Measurements from ENCODE around the gene TRAF3IP3.

DNA sequence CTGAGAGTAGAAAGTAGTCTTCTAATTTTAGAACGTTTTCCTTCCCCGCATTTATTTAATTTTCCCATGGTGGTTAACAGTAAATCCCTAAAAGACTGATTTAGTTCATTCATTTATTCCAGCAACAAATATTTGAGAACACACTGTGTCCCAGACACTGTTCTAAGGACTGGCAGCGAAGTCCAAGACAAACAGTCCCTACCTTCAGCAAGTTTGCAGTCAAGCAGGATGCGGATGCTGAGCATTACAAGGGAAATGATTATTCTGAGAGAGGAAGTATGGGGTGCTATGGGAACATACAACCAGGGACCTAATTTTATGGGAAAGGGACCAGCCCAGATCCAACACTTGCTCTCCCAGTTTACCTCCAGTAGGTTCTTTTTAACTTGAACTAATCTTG is 29.7 kb downstream of the TRAF3IP3 start:
- TF ChIP-seq, protein P1, sequence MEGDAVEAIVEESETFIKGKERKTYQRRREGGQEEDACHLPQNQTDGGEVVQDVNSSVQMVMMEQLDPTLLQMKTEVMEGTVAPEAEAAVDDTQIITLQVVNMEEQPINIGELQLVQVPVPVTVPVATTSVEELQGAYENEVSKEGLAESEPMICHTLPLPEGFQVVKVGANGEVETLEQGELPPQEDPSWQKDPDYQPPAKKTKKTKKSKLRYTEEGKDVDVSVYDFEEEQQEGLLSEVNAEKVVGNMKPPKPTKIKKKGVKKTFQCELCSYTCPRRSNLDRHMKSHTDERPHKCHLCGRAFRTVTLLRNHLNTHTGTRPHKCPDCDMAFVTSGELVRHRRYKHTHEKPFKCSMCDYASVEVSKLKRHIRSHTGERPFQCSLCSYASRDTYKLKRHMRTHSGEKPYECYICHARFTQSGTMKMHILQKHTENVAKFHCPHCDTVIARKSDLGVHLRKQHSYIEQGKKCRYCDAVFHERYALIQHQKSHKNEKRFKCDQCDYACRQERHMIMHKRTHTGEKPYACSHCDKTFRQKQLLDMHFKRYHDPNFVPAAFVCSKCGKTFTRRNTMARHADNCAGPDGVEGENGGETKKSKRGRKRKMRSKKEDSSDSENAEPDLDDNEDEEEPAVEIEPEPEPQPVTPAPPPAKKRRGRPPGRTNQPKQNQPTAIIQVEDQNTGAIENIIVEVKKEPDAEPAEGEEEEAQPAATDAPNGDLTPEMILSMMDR (IDR thresholded peaks at IDR 0.05): no peak
- TF ChIP-seq POLR2AphosphoS5 (IDR thresholded peaks at IDR 0.05) (no peak), EP300 (IDR thresholded peaks at IDR 0.05) (no peak), POLR2A (IDR thresholded peaks at IDR 0.05) (no peak)

Measured in upper lobe of left lung (tissue), 4 donors.